ENCODE results near the gene LGALS7B. TPM values are rescaled to one million over a fixed set of nuclear protein-coding genes. Genes with fewer than 3 reads are reported as not detected.

The LGALS7B gene
- not detected for total RNA-seq

- Histone ChIP-seq H3K4me1 (peaks cover 7% of the 10 kb centered on the region), H3K4me3 (no peak within 1 kb of the TSS), H3K27ac (no peak within 1 kb of the TSS), H3K36me3 (replicated peaks in 1 of 2; ENCODE audit: insufficient read depth in 1 of 2, low read depth in 2 of 2) (no peaks in the 10 kb centered on the region), H3K9me3 (no peaks in the 10 kb centered on the region), H3K27me3 (no peaks in the 10 kb centered on the region)
- ATAC-seq (no peak), DNase-seq (no peak)
- WGBS, 2 donors, result 75 to 81% methylated on average over 7 to 10 of the region's 17 CpGs
- intact Hi-C loops (cut with DNase I), result no loop called here
- TF ChIP-seq CTCF (IDR thresholded peaks at IDR 0.05) (no peak), POLR2A (IDR thresholded peaks at IDR 0.05) (no peak)
These were observed at the start of gene LGALS7B for GRCh38 chr19:38788478-38789243. TSS of gene LGALS7B (plus strand) at chr19:38789200. CDS start at chr19:38789227, 27 bp downstream.

- H3K36me3 ChIP-seq (replicated peaks in 1 of 2; ENCODE audit: insufficient read depth in 1 of 2, low read depth in 2 of 2), result no peaks in the 10 kb centered on the region
- H3K4me3 ChIP-seq, result no peak overlapping the region
- WGBS, 2 donors, result 77 to 87% methylated on average over 15 to 16 of the region's 16 CpGs
- intact Hi-C loops (cut with DNase I), result no loop called here
- DNase-seq (no peak), ATAC-seq (no peak)
- H3K27ac ChIP-seq, result no peak overlapping the region
- H3K9me3 ChIP-seq, result no peaks in the 10 kb centered on the region
- no peaks in the 10 kb centered on the region for H3K27me3 ChIP-seq
- H3K4me1 ChIP-seq, result peaks cover 20% of the 10 kb centered on the region
- no peak for TF ChIP-seq CTCF (IDR thresholded peaks at IDR 0.05)
- no peak for TF ChIP-seq POLR2A (IDR thresholded peaks at IDR 0.05)
These were observed 49.4 kb upstream of the LGALS7B start for GRCh38 chr19:38739440-38740256.

- peaks cover 14% of the 10 kb centered on the region for H3K4me1 ChIP-seq
- no peak for DNase-seq
- no peak overlapping the region for H3K27ac ChIP-seq
- H3K4me3 ChIP-seq, result no peak overlapping the region
- no peaks in the 10 kb centered on the region for H3K27me3 ChIP-seq
- TF ChIP-seq POLR2A (IDR thresholded peaks at IDR 0.05) (no peak), CTCF (IDR thresholded peaks at IDR 0.05) (no peak)
- WGBS, 2 donors, result 86 to 100% methylated on average over 2 to 9 of the region's 9 CpGs
- no peaks in the 10 kb centered on the region for H3K9me3 ChIP-seq
- ATAC-seq, result no peak
- intact Hi-C loops (cut with DNase I), result no loop called here
- no peaks in the 10 kb centered on the region for H3K36me3 ChIP-seq (replicated peaks in 1 of 2; ENCODE audit: insufficient read depth in 1 of 2, low read depth in 2 of 2)
These were observed 48.8 kb upstream of the LGALS7B start for GRCh38 chr19:38740257-38740592.

GRCh38 chr19:38740932-38741331 is 48.1 kb upstream of the LGALS7B start:
- intact Hi-C loops (cut with DNase I), result no loop called here
- no peak overlapping the region for H3K27ac ChIP-seq
- no peaks in the 10 kb centered on the region for H3K9me3 ChIP-seq
- ATAC-seq (no peak), DNase-seq (no peak)
- no peaks in the 10 kb centered on the region for H3K36me3 ChIP-seq (replicated peaks in 1 of 2; ENCODE audit: insufficient read depth in 1 of 2, low read depth in 2 of 2)
- TF ChIP-seq POLR2A (IDR thresholded peaks at IDR 0.05) (no peak), CTCF (IDR thresholded peaks at IDR 0.05) (no peak)
- 75 to 82% methylated on average over 2 of the region's 2 CpGs for WGBS, 2 donors
- no peak overlapping the region for H3K4me3 ChIP-seq
- H3K27me3 ChIP-seq, result no peaks in the 10 kb centered on the region
- peaks cover 13% of the 10 kb centered on the region for H3K4me1 ChIP-seq
